Esophagus muscularis mucosa (tissue), 4 donors: ENCODE measurements around the gene CNTRL. TPM values are rescaled to one million over a fixed set of nuclear protein-coding genes. Genes with fewer than 3 reads are reported as not detected.

ENCODE experiments used
- DNase-seq: peaks from one replicate; pipeline ENCODE4 v3.0.0-alpha.2; 2017; ENCODE audit errors: extremely low spot score
- H3K27ac ChIP-seq, 4 donors: fragments of 200-600 bp; sonication (generic); replicated peaks in 1 of 4; 1 replicate in 3 of 4; 2 replicates in 1 of 4; pipeline ENCODE4 v1.5.1; 2016 to 2019; ENCODE audit warnings: mild to moderate bottlenecking in 1 of 4
- H3K27me3 ChIP-seq, 4 donors: fragments of 200-600 bp; sonication (generic); one replicate each; pipeline versions ENCODE4 v1.5.1 to v1.6.0; 2016 to 2019
- H3K36me3 ChIP-seq, 4 donors: fragments of 200-600 bp; sonication (generic); one replicate each; pipeline ENCODE4 v1.5.1; 2016 to 2019
- H3K4me1 ChIP-seq, 4 donors: fragments of 200-600 bp; sonication (generic); one replicate each; pipeline ENCODE4 v1.5.1; 2016 to 2019
- H3K4me3 ChIP-seq, 4 donors: fragments of 200-600 bp; sonication (generic); 1 replicate in 2 of 4; 2 replicates in 2 of 4; pipeline ENCODE4 v1.5.1; 2016 to 2019; ENCODE audit warnings: mild to moderate bottlenecking in 4 of 4, moderate library complexity in 1 of 4
- H3K9me3 ChIP-seq, 4 donors: fragments of 200-600 bp; sonication (generic); 1 replicate in 3 of 4; 2 replicates in 1 of 4; pipeline ENCODE4 v1.5.1; 2016 to 2019
- EP300 ChIP-seq: sonication (generic); formaldehyde crosslinking; IDR thresholded peaks from one replicate; pipeline ENCODE4 v1.6.1; 2017; ENCODE audit warnings: antibody characterized with exemption
- POLR2A ChIP-seq: fragments of 450-650 bp; IDR thresholded peaks from one replicate; pipeline ENCODE4 v1.6.1; 2017; ENCODE audit warnings: antibody characterized with exemption, moderate library complexity, mild to moderate bottlenecking, low read depth
- POLR2AphosphoS5 ChIP-seq, 2 donors: sonication (generic); formaldehyde crosslinking; IDR thresholded peaks; one replicate each; pipeline ENCODE4 v1.6.1; 2017; ENCODE audit warnings: antibody characterized with exemption in 2 of 2
- WGBS: methylation state at CpG from one replicate; pipeline ENCODE4 v1.1.5; 2018; 5-methylcytosine and 5-hydroxymethylcytosine counted together
- intact Hi-C: fragments of 100-400 bp; cut with DNase I; formaldehyde crosslinking; loops from one replicate; pipeline ENCODE4 v1.15.1; 2023
- total RNA-seq, 4 donors: library from RNA; depleted of rRNA; stranded (reverse); fragments of >200 nt; gene quantifications; one replicate each; pipeline versions ENCODE4 v1.1.0 to v1.2.1, GENCODE V29; 2016
- TF ChIP-seq, protein P1 (sequence below), 3 experiments: fragments of 200-600 bp in 2 of 3; fragments of 450-650 bp in 1 of 3; sonication (generic) in 2 of 3; IDR thresholded peaks; one replicate each; pipeline ENCODE4 v1.5.1; 2017 to 2019; ENCODE audit warnings: antibody characterized with exemption in 3 of 3, mild to moderate bottlenecking in 2 of 3, moderate library complexity in 1 of 3

The CNTRL gene
- total RNA-seq, 4 donors from 2014 or later = 7.8 to 14.1 (median 11.2) TPM

DNA sequence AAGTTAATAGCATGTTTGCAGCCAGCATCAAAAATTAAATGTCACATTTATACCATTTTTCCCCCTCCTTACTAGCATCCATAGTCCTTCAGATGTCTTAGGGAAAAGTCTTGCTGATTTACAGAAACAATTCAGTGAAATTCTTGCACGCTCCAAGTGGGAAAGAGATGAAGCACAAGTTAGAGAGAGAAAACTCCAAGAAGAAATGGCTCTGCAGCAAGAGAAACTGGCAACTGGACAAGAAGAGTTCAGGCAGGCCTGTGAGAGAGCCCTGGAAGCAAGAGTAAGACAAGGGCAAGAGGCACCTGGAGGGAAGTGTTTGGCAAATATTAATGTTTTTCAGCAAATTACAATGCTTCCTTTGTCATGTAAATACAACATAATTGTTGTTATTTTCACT, 66.6 kb downstream of the CNTRL start:
- no peak for DNase-seq
- Histone ChIP-seq H3K9me3 (no peaks in the 10 kb centered on the region), H3K4me1 (no peaks in the 10 kb centered on the region), H3K27me3 (no peaks in the 10 kb centered on the region), H3K27ac (no peak overlapping the region), H3K36me3 (peaks cover 36 to 95% (median 79%) of the 10 kb centered on the region in 4 donors), H3K4me3 (no peak overlapping the region)
- intact Hi-C loops = no loop called here
- no peak for TF ChIP-seq POLR2AphosphoS5 (IDR thresholded peaks at IDR 0.05)
- no peak for TF ChIP-seq POLR2A
- WGBS = 76% methylated on average over 1 of the region's 1 CpG

DNA sequence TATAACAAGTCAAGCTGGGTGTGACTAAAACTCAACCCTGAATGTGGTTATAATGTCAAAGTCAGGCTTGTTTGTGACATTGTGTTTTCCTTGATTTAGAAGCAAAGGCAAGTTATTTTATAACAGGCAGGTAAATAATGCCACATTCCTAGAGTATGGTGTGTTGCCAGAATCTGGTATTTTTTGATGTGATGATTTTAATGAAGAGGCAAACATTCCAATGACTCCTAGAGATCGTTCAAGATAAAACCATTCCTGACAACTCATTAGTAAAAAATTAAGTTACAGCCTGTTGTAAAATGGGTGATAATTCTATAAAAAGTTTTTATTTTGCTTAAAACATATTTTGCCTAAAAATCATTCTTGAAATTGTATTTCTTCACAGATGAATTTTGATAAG, 67.0 kb downstream of the CNTRL start:
- Histone ChIP-seq H3K27ac (no peak overlapping the region), H3K27me3 (no peaks in the 10 kb centered on the region), H3K4me3 (no peak overlapping the region), H3K9me3 (no peaks in the 10 kb centered on the region), H3K36me3 (peaks cover 36 to 95% (median 81%) of the 10 kb centered on the region in 4 donors), H3K4me1 (no peaks in the 10 kb centered on the region)
- TF ChIP-seq EP300 (no peak), POLR2AphosphoS5 (IDR thresholded peaks at IDR 0.05) (no peak), POLR2A (no peak)
- TF ChIP-seq, protein P1, sequence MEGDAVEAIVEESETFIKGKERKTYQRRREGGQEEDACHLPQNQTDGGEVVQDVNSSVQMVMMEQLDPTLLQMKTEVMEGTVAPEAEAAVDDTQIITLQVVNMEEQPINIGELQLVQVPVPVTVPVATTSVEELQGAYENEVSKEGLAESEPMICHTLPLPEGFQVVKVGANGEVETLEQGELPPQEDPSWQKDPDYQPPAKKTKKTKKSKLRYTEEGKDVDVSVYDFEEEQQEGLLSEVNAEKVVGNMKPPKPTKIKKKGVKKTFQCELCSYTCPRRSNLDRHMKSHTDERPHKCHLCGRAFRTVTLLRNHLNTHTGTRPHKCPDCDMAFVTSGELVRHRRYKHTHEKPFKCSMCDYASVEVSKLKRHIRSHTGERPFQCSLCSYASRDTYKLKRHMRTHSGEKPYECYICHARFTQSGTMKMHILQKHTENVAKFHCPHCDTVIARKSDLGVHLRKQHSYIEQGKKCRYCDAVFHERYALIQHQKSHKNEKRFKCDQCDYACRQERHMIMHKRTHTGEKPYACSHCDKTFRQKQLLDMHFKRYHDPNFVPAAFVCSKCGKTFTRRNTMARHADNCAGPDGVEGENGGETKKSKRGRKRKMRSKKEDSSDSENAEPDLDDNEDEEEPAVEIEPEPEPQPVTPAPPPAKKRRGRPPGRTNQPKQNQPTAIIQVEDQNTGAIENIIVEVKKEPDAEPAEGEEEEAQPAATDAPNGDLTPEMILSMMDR (IDR thresholded peaks at IDR 0.05) = no peak
- intact Hi-C loops = no loop called here
- WGBS = 94% methylated on average over 1 of the region's 1 CpG
- no peak for DNase-seq

DNA sequence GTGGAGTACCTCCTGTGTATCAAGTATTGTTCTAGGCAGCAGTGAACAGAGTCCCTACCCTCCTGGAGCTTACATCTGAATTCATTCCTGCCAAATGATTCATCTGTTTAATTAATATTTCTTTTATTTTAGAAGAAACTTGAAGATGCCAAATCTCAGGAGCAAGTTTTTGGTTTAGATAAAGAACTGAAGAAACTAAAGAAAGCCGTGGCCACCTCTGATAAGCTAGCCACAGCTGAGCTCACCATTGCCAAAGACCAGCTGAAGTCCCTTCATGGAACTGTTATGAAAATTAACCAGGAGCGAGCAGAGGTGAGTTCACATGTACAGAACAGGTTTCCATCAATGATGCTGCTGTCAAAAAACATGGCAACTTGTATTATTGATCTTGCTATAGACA, 69.0 kb downstream of the CNTRL start:
- intact Hi-C loops = no loop called here
- 94% methylated on average over 2 of the region's 2 CpGs for WGBS
- Histone ChIP-seq H3K27ac (no peak overlapping the region), H3K27me3 (no peaks in the 10 kb centered on the region), H3K4me3 (no peak overlapping the region), H3K36me3 (peaks cover 53 to 100% (median 95%) of the 10 kb centered on the region in 4 donors), H3K9me3 (no peaks in the 10 kb centered on the region), H3K4me1 (no peaks in the 10 kb centered on the region)
- DNase-seq = no peak
- TF ChIP-seq POLR2AphosphoS5 (IDR thresholded peaks at IDR 0.05) (no peak), POLR2A (no peak), EP300 (no peak)
- TF ChIP-seq, protein P1 (IDR thresholded peaks at IDR 0.05) = no peak

DNA sequence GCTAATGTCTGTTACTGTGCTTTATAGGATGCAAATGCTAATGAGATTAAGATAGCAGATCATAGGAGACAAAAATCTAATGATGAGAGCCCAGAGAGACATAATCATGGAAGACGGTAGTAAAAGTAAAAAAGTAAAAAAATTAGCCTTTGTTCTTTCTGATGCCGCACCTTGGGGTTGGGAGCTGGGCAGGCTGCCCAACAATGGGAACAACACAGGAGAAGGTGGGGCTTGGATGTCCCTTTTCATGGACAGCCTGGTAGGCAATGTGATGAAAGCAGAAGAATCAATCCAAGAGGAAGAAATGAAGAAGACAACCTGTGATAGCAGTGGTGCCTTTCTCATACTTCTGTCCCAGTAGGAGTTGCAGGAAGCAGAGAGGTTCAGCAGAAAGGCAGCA, 69.7 kb downstream of the CNTRL start:
- H3K4me3 ChIP-seq = no peak overlapping the region
- no peak overlapping the region for H3K27ac ChIP-seq
- DNase-seq = no peak
- no peaks in the 10 kb centered on the region for H3K4me1 ChIP-seq
- H3K9me3 ChIP-seq = no peaks in the 10 kb centered on the region
- TF ChIP-seq POLR2AphosphoS5 (IDR thresholded peaks at IDR 0.05) (no peak), EP300 (no peak), POLR2A (no peak)
- TF ChIP-seq, protein P1 (IDR thresholded peaks at IDR 0.05) = no peak
- WGBS = 90% methylated on average over 2 of the region's 2 CpGs
- H3K36me3 ChIP-seq = peaks cover 53 to 100% (median 94%) of the 10 kb centered on the region in 4 donors
- intact Hi-C loops = no loop called here
- H3K27me3 ChIP-seq = no peaks in the 10 kb centered on the region

DNA sequence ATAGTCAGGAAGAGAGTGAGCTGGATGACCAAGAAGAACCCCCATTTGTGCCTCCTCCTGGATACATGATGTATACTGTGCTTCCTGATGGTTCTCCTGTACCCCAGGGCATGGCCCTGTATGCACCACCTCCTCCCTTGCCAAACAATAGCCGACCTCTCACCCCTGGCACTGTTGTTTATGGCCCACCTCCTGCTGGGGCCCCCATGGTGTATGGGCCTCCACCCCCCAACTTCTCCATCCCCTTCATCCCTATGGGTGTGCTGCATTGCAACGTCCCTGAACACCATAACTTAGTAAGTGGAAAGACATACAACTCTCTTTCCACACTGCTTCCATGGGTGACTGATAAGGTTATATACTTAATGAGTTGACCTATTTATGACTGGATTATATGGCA, 75.4 kb downstream of the CNTRL start:
- no peak for DNase-seq
- TF ChIP-seq POLR2AphosphoS5 (IDR thresholded peaks at IDR 0.05) (no peak), EP300 (no peak), POLR2A (no peak)
- TF ChIP-seq, protein P1 (IDR thresholded peaks at IDR 0.05) = no peak
- intact Hi-C loops = no loop called here
- Histone ChIP-seq H3K4me1 (no peaks in the 10 kb centered on the region), H3K9me3 (no peaks in the 10 kb centered on the region), H3K36me3 (peaks cover 24 to 89% (median 73%) of the 10 kb centered on the region in 4 donors), H3K27ac (no peak overlapping the region), H3K27me3 (no peaks in the 10 kb centered on the region), H3K4me3 (no peak overlapping the region)
- WGBS = 85% methylated on average over 2 of the region's 2 CpGs
